GM21717 (cell line): ENCODE results near the gene KNCN.

Source experiments
- ATAC-seq: cut with Tn5 transposase; IDR thresholded peaks from one replicate; pipeline ENCODE4 v1.9.1; 2021; ENCODE audit warnings: mild to moderate bottlenecking, moderate library complexity; ENCODE audit not compliant: unreplicated experiment

The KNCN gene

GRCh38 chr1:46508757-46509156, 42.7 kb downstream of the KNCN start:
- ATAC-seq, result no peak

GRCh38 chr1:46506470-46507219, 44.8 kb downstream of the KNCN start:
- ATAC-seq, result no peak

GRCh38 chr1:46503421-46503820, 48.0 kb downstream of the KNCN start:
- ATAC-seq, result no peak

DNA sequence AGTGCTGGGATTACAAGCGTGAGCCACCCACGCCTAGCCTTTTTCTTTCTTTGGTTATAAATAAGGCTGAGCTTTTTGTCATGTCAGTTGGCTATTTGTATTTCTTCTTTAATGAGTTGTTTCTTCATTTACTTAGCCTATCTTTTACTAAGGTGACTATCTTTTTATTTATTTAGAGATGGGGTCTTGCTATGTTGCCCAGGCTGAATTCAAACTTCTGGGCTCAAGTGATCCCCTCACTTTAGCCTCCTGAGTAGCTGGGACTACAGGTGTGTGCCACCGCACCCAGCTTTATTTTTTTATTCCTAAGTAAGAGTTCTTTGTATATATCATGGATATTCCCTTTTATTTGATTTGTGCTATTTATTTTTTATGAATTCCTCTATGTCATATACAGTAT, 49.9 kb downstream of the KNCN start:
- no peak for ATAC-seq

GRCh38 chr1:46497665-46498064, 53.8 kb downstream of the KNCN start:
- no peak for ATAC-seq

- ATAC-seq, result no peak
Observed at GRCh38 chr1:46497020-46497419, 54.4 kb downstream of the KNCN start.

GRCh38 chr1:46496505-46496904, 54.9 kb downstream of the KNCN start:
- no peak for ATAC-seq

DNA sequence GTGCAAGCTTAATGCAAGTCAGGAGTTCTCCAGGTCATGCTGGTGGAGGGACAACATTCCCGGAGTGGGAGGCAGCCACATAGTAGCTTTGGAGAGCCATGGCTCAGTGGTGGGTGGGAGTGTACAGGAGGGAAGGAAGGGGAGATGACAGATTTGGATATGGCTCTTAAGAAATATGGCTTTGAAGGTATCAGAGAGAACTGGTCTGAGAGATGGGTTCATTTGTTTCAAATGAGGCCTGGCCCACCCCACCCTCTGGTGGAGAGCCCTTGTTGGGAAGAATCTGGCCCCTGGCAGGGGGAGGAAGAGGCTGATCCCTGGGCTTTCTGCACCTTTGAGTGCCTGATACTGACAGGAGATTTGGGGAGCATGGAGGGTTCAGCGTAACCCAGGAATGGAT, 55.7 kb downstream of the KNCN start:
- no peak for ATAC-seq
